WTC11 (cell line): ENCODE results near the gene CEP76. TPM values are rescaled to one million over a fixed set of nuclear protein-coding genes. Genes with fewer than 3 reads are reported as not detected.

ENCODE experiments used
- ATF3 ChIP-seq: sonication (generic); formaldehyde crosslinking; conservative IDR thresholded peaks from 2 replicates; pipeline ENCODE4 v1.8.1; 2022; ENCODE audit warnings: mild to moderate bottlenecking, missing genetic modification reagents
- E2F4 ChIP-seq: sonication (generic); formaldehyde crosslinking; IDR thresholded peaks from 2 replicates; pipeline ENCODE4 v1.8.1; 2022; ENCODE audit warnings: low read depth, mild to moderate bottlenecking, moderate library complexity, missing genetic modification reagents, borderline replicate concordance
- EMX1 ChIP-seq: fragments of 250-450 bp; sonication (Bioruptor Pico); IDR thresholded peaks from 2 replicates; pipeline ENCODE4 v1.8.0; 2021; ENCODE audit warnings: mild to moderate bottlenecking
- JAZF1 ChIP-seq: fragments of 250-450 bp; sonication (Bioruptor Pico); IDR thresholded peaks from 2 replicates; pipeline ENCODE4 v1.9.0; 2021; ENCODE audit warnings: moderate library complexity, mild to moderate bottlenecking, inconsistent platforms
- JUN ChIP-seq: sonication (generic); formaldehyde crosslinking; IDR thresholded peaks from 2 replicates; pipeline ENCODE4 v1.8.0; 2023; ENCODE audit warnings: mild to moderate bottlenecking, missing genetic modification reagents
- MAX ChIP-seq: sonication (generic); formaldehyde crosslinking; IDR thresholded peaks from 2 replicates; pipeline ENCODE4 v1.8.0; 2022; ENCODE audit warnings: mild to moderate bottlenecking, missing genetic modification reagents
- MXD4 ChIP-seq: fragments of 250-450 bp; sonication (Bioruptor Pico); IDR thresholded peaks from 2 replicates; pipeline ENCODE4 v1.8.0; 2021; ENCODE audit warnings: mild to moderate bottlenecking, moderate library complexity, borderline replicate concordance
- MYBL2 ChIP-seq: sonication (generic); formaldehyde crosslinking; IDR thresholded peaks from 2 replicates; pipeline ENCODE4 v1.8.1; 2023; ENCODE audit warnings: mild to moderate bottlenecking, moderate library complexity, missing genetic modification reagents
- NFYB ChIP-seq: sonication (generic); formaldehyde crosslinking; conservative IDR thresholded peaks from 2 replicates; pipeline ENCODE4 v1.8.0; 2022; ENCODE audit warnings: low read depth, missing genetic modification reagents
- NR1H2 ChIP-seq: sonication (generic); formaldehyde crosslinking; IDR thresholded peaks from 2 replicates; pipeline ENCODE4 v1.9.0; 2021; ENCODE audit warnings: mild to moderate bottlenecking, moderate library complexity, missing genetic modification reagents
- NR3C1 ChIP-seq: sonication (generic); formaldehyde crosslinking; conservative IDR thresholded peaks from 2 replicates; pipeline ENCODE4 v1.8.1; 2023; ENCODE audit warnings: low read depth, mild to moderate bottlenecking, missing genetic modification reagents
- TCF7 ChIP-seq: sonication (generic); formaldehyde crosslinking; IDR thresholded peaks from 2 replicates; pipeline ENCODE4 v1.8.0; 2022; ENCODE audit warnings: mild to moderate bottlenecking, low read depth, missing genetic modification reagents, moderate library complexity
- TEAD4 ChIP-seq: sonication (generic); formaldehyde crosslinking; IDR thresholded peaks from 2 replicates; pipeline ENCODE4 v1.8.0; 2022; ENCODE audit warnings: mild to moderate bottlenecking, missing genetic modification reagents
- TP53 ChIP-seq: sonication (generic); formaldehyde crosslinking; IDR thresholded peaks from 2 replicates; pipeline ENCODE4 v1.8.1; 2023; ENCODE audit warnings: mild to moderate bottlenecking, missing genetic modification reagents
- USF1 ChIP-seq: sonication (generic); formaldehyde crosslinking; IDR thresholded peaks from 2 replicates; pipeline ENCODE4 v1.8.0; 2022; ENCODE audit warnings: mild to moderate bottlenecking, missing genetic modification reagents
- ZNF532 ChIP-seq: fragments of 250-450 bp; sonication (Bioruptor Pico); IDR thresholded peaks from 2 replicates; pipeline ENCODE4 v1.9.0; 2021; ENCODE audit warnings: mild to moderate bottlenecking, borderline replicate concordance
- ZNF671 ChIP-seq: fragments of 250-450 bp; sonication (Bioruptor Pico); IDR thresholded peaks from 2 replicates; pipeline ENCODE4 v1.8.0; 2021; ENCODE audit warnings: mild to moderate bottlenecking
- total RNA-seq: library from RNA; stranded (reverse); gene quantifications from 3 replicates; pipeline ENCODE4 v1.2.3, GENCODE V29; 2021
- TF ChIP-seq, protein P1 (sequence below): fragments of 250-450 bp; sonication (Bioruptor Pico); IDR thresholded peaks from 2 replicates; pipeline ENCODE4 v1.9.0; 2021; ENCODE audit warnings: mild to moderate bottlenecking
- TF ChIP-seq, protein P2 (sequence below): sonication (generic); formaldehyde crosslinking; IDR thresholded peaks from 2 replicates; pipeline ENCODE4 v1.8.0; 2022; ENCODE audit warnings: mild to moderate bottlenecking, missing genetic modification reagents
- TF ChIP-seq, protein P3 (sequence below): sonication (generic); formaldehyde crosslinking; IDR thresholded peaks from 2 replicates; pipeline ENCODE4 v1.8.0; 2023; ENCODE audit warnings: missing genetic modification reagents, mild to moderate bottlenecking, borderline replicate concordance
- TF ChIP-seq, protein P4 (sequence below): fragments of 250-450 bp; sonication (Bioruptor Pico); IDR thresholded peaks from 2 replicates; pipeline ENCODE4 v1.8.0; 2021; ENCODE audit warnings: mild to moderate bottlenecking
- TF ChIP-seq, protein P5 (sequence below): fragments of 200-600 bp; IDR thresholded peaks from 2 replicates; pipeline ENCODE4 v1.8.0; 2022; ENCODE audit warnings: antibody characterized with exemption

The CEP76 gene
- total RNA-seq, 1 experiment from 2014 or later = 16.9 TPM

DNA sequence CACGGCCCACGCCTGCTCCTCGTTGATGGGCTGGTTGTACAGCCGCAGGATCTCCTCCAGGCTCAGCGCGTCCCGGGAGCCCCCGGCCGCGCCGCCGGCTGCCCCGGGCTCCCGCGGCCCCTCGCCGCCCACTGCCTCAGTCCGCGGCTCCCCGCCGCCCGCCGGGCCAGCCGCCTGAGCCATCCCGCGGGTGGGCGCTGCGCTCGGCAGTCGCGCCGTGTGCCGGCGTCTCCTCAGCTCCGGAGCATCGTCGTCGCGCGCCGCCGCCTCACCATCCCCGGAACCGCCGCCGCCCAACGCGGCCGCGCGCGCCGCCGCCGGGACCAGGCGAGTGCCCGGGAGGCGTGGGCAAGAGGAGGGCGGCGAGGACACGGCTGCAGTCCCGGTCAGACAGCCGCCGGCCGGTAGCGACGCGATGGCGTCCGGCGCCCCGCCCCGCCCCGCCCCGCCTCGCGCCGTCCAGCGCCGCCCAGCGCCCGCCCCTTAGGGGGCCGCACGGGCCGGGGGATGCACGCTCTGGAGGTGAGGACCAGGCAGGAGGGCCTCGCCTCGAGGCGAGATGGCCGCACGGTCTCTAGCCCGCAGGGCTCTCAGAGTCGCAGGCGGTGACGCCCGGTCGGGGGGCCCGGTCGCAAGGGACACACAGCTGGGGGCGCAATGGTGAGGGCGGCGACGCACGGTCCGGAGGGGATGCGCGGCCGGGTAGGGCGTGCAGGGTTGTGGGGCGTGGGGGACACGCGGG, 44.7 kb downstream of the CEP76 start, which contains the start of gene SPIRE1 (continued):
- no peak for TF ChIP-seq MYBL2 (CRISPR knock-in tag)
- TF ChIP-seq, protein P1, sequence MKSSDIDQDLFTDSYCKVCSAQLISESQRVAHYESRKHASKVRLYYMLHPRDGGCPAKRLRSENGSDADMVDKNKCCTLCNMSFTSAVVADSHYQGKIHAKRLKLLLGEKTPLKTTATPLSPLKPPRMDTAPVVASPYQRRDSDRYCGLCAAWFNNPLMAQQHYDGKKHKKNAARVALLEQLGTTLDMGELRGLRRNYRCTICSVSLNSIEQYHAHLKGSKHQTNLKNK (CRISPR knock-in tag) = no peak
- no peak for TF ChIP-seq ATF3 (CRISPR knock-in tag)
- TF ChIP-seq EMX1 (CRISPR knock-in tag) = no peak
- TF ChIP-seq NR3C1 (CRISPR knock-in tag) = no peak
- no peak; the same call in none of the 2 replicates for TF ChIP-seq TCF7 (CRISPR knock-in tag)
- TF ChIP-seq E2F4 = no peak
- TF ChIP-seq MXD4 = no peak
- no peak for TF ChIP-seq NFYB (CRISPR knock-in tag)
- no peak for TF ChIP-seq NR1H2
- TF ChIP-seq, protein P2, sequence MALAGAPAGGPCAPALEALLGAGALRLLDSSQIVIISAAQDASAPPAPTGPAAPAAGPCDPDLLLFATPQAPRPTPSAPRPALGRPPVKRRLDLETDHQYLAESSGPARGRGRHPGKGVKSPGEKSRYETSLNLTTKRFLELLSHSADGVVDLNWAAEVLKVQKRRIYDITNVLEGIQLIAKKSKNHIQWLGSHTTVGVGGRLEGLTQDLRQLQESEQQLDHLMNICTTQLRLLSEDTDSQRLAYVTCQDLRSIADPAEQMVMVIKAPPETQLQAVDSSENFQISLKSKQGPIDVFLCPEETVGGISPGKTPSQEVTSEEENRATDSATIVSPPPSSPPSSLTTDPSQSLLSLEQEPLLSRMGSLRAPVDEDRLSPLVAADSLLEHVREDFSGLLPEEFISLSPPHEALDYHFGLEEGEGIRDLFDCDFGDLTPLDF (CRISPR knock-in tag) = peak; percentile 78; the same call in 1 of the 2 replicates
- TF ChIP-seq JAZF1 (CRISPR knock-in tag) = no peak
- TF ChIP-seq TP53 = peak; percentile 91
- TF ChIP-seq, protein P3, sequence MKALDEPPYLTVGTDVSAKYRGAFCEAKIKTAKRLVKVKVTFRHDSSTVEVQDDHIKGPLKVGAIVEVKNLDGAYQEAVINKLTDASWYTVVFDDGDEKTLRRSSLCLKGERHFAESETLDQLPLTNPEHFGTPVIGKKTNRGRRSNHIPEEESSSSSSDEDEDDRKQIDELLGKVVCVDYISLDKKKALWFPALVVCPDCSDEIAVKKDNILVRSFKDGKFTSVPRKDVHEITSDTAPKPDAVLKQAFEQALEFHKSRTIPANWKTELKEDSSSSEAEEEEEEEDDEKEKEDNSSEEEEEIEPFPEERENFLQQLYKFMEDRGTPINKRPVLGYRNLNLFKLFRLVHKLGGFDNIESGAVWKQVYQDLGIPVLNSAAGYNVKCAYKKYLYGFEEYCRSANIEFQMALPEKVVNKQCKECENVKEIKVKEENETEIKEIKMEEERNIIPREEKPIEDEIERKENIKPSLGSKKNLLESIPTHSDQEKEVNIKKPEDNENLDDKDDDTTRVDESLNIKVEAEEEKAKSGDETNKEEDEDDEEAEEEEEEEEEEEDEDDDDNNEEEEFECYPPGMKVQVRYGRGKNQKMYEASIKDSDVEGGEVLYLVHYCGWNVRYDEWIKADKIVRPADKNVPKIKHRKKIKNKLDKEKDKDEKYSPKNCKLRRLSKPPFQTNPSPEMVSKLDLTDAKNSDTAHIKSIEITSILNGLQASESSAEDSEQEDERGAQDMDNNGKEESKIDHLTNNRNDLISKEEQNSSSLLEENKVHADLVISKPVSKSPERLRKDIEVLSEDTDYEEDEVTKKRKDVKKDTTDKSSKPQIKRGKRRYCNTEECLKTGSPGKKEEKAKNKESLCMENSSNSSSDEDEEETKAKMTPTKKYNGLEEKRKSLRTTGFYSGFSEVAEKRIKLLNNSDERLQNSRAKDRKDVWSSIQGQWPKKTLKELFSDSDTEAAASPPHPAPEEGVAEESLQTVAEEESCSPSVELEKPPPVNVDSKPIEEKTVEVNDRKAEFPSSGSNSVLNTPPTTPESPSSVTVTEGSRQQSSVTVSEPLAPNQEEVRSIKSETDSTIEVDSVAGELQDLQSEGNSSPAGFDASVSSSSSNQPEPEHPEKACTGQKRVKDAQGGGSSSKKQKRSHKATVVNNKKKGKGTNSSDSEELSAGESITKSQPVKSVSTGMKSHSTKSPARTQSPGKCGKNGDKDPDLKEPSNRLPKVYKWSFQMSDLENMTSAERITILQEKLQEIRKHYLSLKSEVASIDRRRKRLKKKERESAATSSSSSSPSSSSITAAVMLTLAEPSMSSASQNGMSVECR = peak; percentile 64; the same call in 1 of the 2 replicates
- TF ChIP-seq, protein P4, sequence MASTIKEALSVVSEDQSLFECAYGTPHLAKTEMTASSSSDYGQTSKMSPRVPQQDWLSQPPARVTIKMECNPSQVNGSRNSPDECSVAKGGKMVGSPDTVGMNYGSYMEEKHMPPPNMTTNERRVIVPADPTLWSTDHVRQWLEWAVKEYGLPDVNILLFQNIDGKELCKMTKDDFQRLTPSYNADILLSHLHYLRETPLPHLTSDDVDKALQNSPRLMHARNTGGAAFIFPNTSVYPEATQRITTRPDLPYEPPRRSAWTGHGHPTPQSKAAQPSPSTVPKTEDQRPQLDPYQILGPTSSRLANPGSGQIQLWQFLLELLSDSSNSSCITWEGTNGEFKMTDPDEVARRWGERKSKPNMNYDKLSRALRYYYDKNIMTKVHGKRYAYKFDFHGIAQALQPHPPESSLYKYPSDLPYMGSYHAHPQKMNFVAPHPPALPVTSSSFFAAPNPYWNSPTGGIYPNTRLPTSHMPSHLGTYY (CRISPR knock-in tag) = no peak
- TF ChIP-seq MAX = peak; percentile 89
- TF ChIP-seq, protein P5, sequence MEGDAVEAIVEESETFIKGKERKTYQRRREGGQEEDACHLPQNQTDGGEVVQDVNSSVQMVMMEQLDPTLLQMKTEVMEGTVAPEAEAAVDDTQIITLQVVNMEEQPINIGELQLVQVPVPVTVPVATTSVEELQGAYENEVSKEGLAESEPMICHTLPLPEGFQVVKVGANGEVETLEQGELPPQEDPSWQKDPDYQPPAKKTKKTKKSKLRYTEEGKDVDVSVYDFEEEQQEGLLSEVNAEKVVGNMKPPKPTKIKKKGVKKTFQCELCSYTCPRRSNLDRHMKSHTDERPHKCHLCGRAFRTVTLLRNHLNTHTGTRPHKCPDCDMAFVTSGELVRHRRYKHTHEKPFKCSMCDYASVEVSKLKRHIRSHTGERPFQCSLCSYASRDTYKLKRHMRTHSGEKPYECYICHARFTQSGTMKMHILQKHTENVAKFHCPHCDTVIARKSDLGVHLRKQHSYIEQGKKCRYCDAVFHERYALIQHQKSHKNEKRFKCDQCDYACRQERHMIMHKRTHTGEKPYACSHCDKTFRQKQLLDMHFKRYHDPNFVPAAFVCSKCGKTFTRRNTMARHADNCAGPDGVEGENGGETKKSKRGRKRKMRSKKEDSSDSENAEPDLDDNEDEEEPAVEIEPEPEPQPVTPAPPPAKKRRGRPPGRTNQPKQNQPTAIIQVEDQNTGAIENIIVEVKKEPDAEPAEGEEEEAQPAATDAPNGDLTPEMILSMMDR = no peak
- no peak; the same call in 1 of the 2 replicates for TF ChIP-seq TEAD4 (CRISPR knock-in tag)
- peak; percentile 43; the same call in 1 of the 2 replicates for TF ChIP-seq USF1
- TF ChIP-seq ZNF532 = no peak
- no peak for TF ChIP-seq JUN (CRISPR knock-in tag)
- TF ChIP-seq ZNF671 (CRISPR knock-in tag) = no peak
